ENCODE measurements around the gene COL21A1.

Gene COL21A1

GRCh38 chr6:56214041-56214702 lies 33.2 kb downstream of the COL21A1 start:
- no peak for DNase-seq (ENCODE audit: low spot score)
- no peak for TF ChIP-seq CTCF (IDR thresholded peaks at IDR 0.05; ENCODE audit: extremely low read depth, missing control alignments)

- no peak for DNase-seq (ENCODE audit: low spot score)
- no peak for TF ChIP-seq CTCF (IDR thresholded peaks at IDR 0.05; ENCODE audit: extremely low read depth, missing control alignments)
Measured at GRCh38 chr6:56211724-56212123, 35.7 kb downstream of the COL21A1 start.

GRCh38 chr6:56204134-56204533 lies 43.2 kb downstream of the COL21A1 start:
- no peak for TF ChIP-seq CTCF (IDR thresholded peaks at IDR 0.05; ENCODE audit: extremely low read depth, missing control alignments)

GRCh38 chr6:56199956-56200355 lies 47.4 kb downstream of the COL21A1 start:
- no peak for TF ChIP-seq CTCF (IDR thresholded peaks at IDR 0.05; ENCODE audit: extremely low read depth, missing control alignments)

More at GRCh38 chr6:56204134-56204533, 43.2 kb downstream of the COL21A1 start:
- DNase-seq (ENCODE audit: low spot score), result no peak

GRCh38 chr6:56193846-56194245 lies 53.5 kb downstream of the COL21A1 start:
- no peak for TF ChIP-seq CTCF (IDR thresholded peaks at IDR 0.05; ENCODE audit: extremely low read depth, missing control alignments)
- no peak for DNase-seq (ENCODE audit: low spot score)

More at GRCh38 chr6:56199956-56200355, 47.4 kb downstream of the COL21A1 start:
- no peak for DNase-seq (ENCODE audit: low spot score)

- no peak for DNase-seq (ENCODE audit: low spot score)
- TF ChIP-seq CTCF (IDR thresholded peaks at IDR 0.05; ENCODE audit: extremely low read depth, missing control alignments), result no peak
Measured at GRCh38 chr6:56188429-56188828, 59.0 kb downstream of the COL21A1 start.

GRCh38 chr6:56187686-56188085 lies 59.7 kb downstream of the COL21A1 start:
- no peak for DNase-seq (ENCODE audit: low spot score)
- no peak for TF ChIP-seq CTCF (IDR thresholded peaks at IDR 0.05; ENCODE audit: extremely low read depth, missing control alignments)
